ENCODE measurements around the gene TDRD12.

TDRD12 gene

GRCh38 chr19:32809754-32810153 is 90.2 kb downstream of the TDRD12 start:
- no peak for DNase-seq (ENCODE audit: low spot score)

- no peak for DNase-seq (ENCODE audit: low spot score)
These were observed 90.9 kb downstream of the TDRD12 start for GRCh38 chr19:32810452-32810851.

- no peak for DNase-seq (ENCODE audit: low spot score)
These were observed 91.6 kb downstream of the TDRD12 start for GRCh38 chr19:32811151-32811550.

GRCh38 chr19:32812036-32812435 is 92.5 kb downstream of the TDRD12 start:
- DNase-seq (ENCODE audit: low spot score): no peak

GRCh38 chr19:32812571-32812970 is 93.0 kb downstream of the TDRD12 start:
- DNase-seq (ENCODE audit: low spot score): no peak

GRCh38 chr19:32813862-32814425 is 94.4 kb downstream of the TDRD12 start:
- no peak for DNase-seq (ENCODE audit: low spot score)

GRCh38 chr19:32814624-32815023 is 95.1 kb downstream of the TDRD12 start:
- no peak for DNase-seq (ENCODE audit: low spot score)

GRCh38 chr19:32816555-32817099 is 97.1 kb downstream of the TDRD12 start:
- DNase-seq (ENCODE audit: low spot score): no peak

- no peak for DNase-seq (ENCODE audit: low spot score)
These were observed 98.3 kb downstream of the TDRD12 start for GRCh38 chr19:32817569-32818476.

- DNase-seq (ENCODE audit: low spot score): no peak
These were observed 99.0 kb downstream of the TDRD12 start for GRCh38 chr19:32818536-32818935.

GRCh38 chr19:32819419-32820400 is 100.1 kb downstream of the TDRD12 start:
- no peak for DNase-seq (ENCODE audit: low spot score)

GRCh38 chr19:32822916-32823746 is 103.6 kb downstream of the TDRD12 start:
- no peak for DNase-seq (ENCODE audit: low spot score)

- no peak for DNase-seq (ENCODE audit: low spot score)
These were observed 104.2 kb downstream of the TDRD12 start for GRCh38 chr19:32823747-32824102.

- DNase-seq (ENCODE audit: low spot score): no peak
These were observed 104.7 kb downstream of the TDRD12 start for GRCh38 chr19:32824191-32824751.

GRCh38 chr19:32824916-32825608 is 105.5 kb downstream of the TDRD12 start:
- DNase-seq (ENCODE audit: low spot score): no peak

- DNase-seq (ENCODE audit: low spot score): no peak
These were observed 108.6 kb downstream of the TDRD12 start for GRCh38 chr19:32828139-32828538.

- DNase-seq (ENCODE audit: low spot score): no peak
These were observed 109.2 kb downstream of the TDRD12 start for GRCh38 chr19:32828643-32829344.

- DNase-seq (ENCODE audit: low spot score): no peak
These were observed 109.9 kb downstream of the TDRD12 start for GRCh38 chr19:32829345-32829896.
